GM12892 (cell line): ENCODE measurements around the gene SPI1.

ENCODE experiments used
- POLR2A ChIP-seq: IDR thresholded peaks from 2 replicates; pipeline ENCODE4 v1.6.1; 2011; ENCODE audit warnings: low read depth, low read length, control low read depth
- POLR2AphosphoS5 ChIP-seq: IDR thresholded peaks from 2 replicates; pipeline ENCODE4 v1.6.1; 2011; ENCODE audit warnings: low read depth, low read length, control low read depth
- TAF1 ChIP-seq: IDR thresholded peaks from 2 replicates; pipeline ENCODE4 v1.6.1; 2011; ENCODE audit warnings: low read depth, mild to moderate bottlenecking, control low read depth, low read length, borderline replicate concordance

DNA sequence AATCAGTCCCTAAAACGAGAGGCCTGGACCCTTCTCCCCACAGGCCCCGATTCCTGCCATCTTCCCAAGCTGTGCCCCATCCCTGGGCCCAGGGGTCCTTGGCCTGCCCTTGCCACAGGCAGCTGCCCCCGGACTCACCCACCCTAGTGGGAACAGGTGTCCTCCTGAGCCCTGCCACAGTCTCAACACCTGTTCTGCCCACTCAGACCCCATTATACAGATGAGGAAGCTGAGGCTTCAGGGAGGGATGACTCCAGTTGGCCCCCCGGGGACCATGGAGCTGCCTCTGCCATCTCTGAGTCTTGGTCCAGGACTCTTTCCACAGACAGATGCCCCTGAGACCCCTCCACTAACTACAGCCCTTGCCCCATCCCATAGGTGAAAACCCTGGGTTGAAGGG, 41.8 kb downstream of the SPI1 start:
- TF ChIP-seq POLR2A (no peak), POLR2AphosphoS5 (no peak), TAF1 (no peak)
